NCI-H1105 (cell line): ENCODE data around the gene MTURN.

Source experiments
- DNase-seq: peaks from one replicate; lab custom pipeline; 2025; lab: John Stamatoyannopoulos, UW

The MTURN gene

GRCh38 chr7:30162133-30162532 is 27.3 kb downstream of the MTURN start:
- DNase-seq = no peak

DNA sequence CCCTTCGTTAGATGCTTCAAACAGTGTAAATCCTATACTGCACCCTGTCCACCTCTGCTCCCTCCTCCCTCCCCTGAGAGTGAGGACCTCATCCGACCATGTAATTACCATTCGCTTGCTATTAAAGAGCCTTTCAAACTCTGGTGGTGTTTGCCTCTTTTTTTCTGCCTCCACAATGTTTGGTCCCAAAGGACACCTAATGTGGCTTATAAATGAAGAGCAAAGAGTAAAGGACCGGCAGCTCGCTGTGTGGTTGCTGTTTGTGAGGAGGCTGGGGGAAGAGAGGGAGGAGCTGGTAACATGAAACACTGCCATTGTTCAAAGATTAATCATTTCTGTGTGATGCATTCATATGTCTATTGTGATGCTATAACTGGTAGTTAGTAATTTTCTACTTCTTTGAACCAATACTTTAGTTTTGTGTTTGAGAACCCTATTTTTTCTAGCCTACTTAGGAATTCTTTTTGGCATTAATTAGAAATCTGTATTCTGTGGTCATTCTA is 27.9 kb downstream of the MTURN start:
- DNase-seq = peak; percentile 81

DNA sequence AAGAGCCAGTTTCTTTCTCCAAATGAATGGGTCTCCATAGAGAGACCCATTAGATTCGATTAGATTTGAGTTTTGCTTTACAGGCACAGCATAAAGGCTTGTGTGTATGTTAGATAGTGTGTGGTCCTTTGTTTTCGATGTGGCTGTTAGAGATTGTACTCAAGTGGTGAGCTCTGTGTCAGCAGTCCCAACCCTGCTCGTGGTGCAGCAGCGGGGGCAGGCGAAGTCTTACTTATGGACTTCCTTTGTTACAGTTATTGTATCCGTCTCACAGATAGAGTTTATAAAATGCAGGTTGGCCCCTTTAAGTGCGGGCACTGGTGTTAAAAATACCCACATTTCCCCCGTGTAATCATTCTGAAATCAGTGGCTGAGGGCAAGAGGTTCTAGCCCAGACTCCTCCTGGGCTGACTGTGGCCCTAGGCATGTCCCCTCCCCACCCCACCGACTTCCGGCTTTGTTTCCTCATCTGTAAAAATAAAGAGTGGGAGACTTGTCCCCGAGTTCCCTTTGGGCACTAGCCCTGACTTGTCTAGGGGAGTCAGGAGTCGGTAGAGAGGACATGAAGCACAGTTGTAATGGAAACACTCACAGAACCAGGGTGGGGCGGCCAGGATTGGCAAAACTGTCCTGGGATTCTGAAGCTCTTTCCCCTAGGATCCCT is 28.6 kb downstream of the MTURN start:
- DNase-seq = peak; percentile 51

GRCh38 chr7:30164567-30164966 is 29.8 kb downstream of the MTURN start:
- DNase-seq = peak; percentile 46

- no peak for DNase-seq
Measured at GRCh38 chr7:30165590-30165989, 30.8 kb downstream of the MTURN start.

GRCh38 chr7:30166155-30166840 is 31.5 kb downstream of the MTURN start:
- no peak for DNase-seq

DNA sequence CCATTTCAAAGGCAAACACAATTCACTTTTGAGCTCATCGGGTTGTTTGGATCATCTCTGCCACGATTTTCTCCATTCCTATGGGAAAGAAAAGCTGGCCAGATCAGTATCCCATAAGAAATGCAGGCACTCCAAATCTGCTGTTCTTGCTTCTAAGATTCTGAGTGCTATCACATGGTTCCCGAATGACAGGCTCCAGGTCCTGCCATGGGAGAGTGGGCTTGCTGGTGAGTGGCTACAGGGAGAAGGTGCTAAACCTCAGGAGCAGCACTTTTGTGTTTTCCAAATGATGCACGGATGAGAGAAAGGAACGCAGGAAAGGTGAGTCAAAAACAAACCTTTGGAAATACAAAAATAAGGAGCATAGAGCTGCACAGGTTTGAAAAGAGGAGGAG is 32.1 kb downstream of the MTURN start:
- no peak for DNase-seq

GRCh38 chr7:30167901-30168300 is 33.1 kb downstream of the MTURN start:
- DNase-seq = no peak

DNA sequence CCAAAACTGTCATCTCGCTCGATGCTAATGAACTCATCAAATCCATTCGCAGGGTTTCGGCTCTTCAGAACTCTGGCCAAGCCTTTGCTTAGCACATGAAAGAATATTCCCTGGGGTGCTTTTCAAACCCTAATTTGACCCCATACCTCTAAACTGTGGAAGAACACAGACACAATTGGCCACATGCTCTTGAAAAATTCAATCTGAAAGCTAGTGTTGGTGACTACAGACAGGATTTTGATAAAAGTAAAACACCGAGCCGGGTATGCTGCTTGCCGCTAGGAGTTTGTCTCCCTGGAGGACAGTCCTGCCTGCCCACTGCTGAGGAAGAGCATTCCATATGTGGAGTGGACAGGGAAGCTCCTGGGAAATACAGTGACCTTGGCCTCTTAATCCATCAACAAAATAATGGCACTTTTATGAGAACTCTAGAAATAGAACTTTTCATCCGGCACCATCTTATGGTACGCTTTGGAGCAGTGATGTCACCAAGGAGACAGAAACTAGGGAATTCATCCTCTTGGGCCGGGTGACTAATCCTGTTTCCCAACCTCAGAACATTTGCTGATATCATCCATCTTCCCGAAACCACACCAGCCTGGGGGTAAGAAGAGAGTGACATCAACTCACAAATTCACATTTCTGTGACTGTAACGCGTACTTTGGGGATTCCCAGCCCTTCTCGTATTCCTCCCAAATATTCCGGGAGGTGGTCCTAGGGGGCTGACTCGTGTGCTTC is 34.2 kb downstream of the MTURN start:
- no peak for DNase-seq

DNA sequence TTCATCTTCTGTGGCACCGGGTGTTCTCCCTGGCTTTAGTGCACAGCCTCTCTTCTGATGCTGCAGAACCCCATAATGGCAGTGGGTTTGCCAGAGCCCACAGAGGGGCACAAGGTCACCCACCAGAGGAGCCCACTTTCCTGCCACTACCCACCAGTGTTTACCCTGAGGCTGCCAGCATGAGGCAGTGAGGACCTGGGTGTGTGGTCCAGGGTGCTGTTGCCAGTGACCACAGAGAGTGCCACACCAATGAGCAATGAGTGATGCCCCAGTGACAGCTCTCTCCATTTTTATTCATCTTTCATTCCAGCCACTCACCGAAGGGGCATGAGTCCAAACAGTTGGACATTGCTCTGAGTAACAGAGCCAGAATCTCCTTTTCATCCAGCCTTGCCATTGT is 34.8 kb downstream of the MTURN start:
- no peak for DNase-seq

- DNase-seq = no peak
Measured at GRCh38 chr7:30170476-30171205, 35.9 kb downstream of the MTURN start.

DNA sequence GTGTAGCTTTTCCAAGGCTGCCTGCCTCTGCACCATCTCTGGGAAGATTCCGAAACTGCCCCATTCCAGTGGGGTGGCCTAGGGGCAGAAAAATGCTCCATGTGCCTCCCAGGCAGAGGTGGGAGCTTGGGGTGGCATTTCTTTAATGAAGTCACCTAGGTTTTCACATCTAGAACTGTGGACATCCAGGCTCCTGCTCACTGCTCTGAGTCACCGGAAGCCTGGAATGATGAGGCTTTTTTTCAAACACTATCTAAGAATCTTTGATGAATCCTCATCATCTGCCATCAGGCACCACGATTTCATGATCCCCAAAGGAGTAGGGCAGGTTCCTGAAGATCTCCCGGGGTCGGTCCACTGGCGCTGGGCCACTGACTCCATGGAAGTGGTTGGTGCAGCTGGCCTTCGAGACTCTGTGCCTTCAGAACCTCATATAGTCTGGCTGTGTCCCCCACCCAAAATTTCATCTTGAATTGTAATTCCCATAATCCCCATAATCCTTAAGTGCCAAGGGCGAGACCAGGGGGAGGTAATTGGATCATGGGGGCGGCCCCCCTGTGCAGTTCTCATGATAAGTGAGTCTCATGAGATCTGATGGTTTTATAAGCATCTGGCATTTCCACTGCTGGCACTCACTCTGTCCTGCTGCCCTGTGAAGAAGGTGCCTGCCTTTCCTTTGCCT is 37.1 kb downstream of the MTURN start:
- DNase-seq = no peak

GRCh38 chr7:30172451-30172850 is 37.7 kb downstream of the MTURN start:
- no peak for DNase-seq

GRCh38 chr7:30173058-30173897 is 38.5 kb downstream of the MTURN start:
- DNase-seq = peak; percentile 87

- DNase-seq = no peak
Measured at GRCh38 chr7:30175180-30175579, 40.4 kb downstream of the MTURN start.

GRCh38 chr7:30175636-30176147 is 40.9 kb downstream of the MTURN start:
- no peak for DNase-seq

GRCh38 chr7:30176463-30177109 is 41.8 kb downstream of the MTURN start:
- no peak for DNase-seq

GRCh38 chr7:30177186-30177585 is 42.4 kb downstream of the MTURN start:
- no peak for DNase-seq

- no peak for DNase-seq
Measured at GRCh38 chr7:30177965-30178364, 43.2 kb downstream of the MTURN start.
